ENCODE results near the gene WNT16. TPM values are rescaled to one million over a fixed set of nuclear protein-coding genes. Genes with fewer than 3 reads are reported as not detected.
"Not testable (repeated sequence)": the region's sequence is repeated elsewhere in the genome, so short reads cannot be mapped to it uniquely, and the experiment has no call there.

WNT16 gene
- total and polyA plus RNA-seq, 8 donors = 0.08 TPM; not detected in 7

DNA sequence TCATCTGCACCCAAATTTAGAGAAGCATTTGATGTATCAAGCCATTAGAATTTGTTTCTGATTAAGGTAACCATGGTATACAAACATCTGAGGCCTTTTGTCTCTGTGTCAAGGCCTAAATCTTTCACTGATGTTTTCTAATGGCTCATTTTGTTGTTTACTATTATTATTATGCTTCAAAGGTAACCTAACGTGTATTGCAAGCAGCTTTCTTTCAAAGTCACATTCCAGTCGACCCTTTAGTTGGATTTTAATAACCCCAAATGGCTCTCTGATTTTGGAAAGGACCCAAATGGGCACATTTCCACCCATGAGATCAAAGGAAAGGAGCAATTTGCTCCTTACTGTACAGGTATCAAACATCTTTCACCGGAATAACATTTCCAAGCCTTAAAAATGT is 46.7 kb upstream of the WNT16 start:
- H3K27me3 ChIP-seq = no peaks in the 10 kb centered on the region
- H3K4me1 ChIP-seq = no peaks in the 10 kb centered on the region
- H3K36me3 ChIP-seq = no peaks in the 10 kb centered on the region
- H3K4me3 ChIP-seq = no peak overlapping the region
- TF ChIP-seq, protein P1, sequence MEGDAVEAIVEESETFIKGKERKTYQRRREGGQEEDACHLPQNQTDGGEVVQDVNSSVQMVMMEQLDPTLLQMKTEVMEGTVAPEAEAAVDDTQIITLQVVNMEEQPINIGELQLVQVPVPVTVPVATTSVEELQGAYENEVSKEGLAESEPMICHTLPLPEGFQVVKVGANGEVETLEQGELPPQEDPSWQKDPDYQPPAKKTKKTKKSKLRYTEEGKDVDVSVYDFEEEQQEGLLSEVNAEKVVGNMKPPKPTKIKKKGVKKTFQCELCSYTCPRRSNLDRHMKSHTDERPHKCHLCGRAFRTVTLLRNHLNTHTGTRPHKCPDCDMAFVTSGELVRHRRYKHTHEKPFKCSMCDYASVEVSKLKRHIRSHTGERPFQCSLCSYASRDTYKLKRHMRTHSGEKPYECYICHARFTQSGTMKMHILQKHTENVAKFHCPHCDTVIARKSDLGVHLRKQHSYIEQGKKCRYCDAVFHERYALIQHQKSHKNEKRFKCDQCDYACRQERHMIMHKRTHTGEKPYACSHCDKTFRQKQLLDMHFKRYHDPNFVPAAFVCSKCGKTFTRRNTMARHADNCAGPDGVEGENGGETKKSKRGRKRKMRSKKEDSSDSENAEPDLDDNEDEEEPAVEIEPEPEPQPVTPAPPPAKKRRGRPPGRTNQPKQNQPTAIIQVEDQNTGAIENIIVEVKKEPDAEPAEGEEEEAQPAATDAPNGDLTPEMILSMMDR (IDR thresholded peaks at IDR 0.05) = no peak
- DNase-seq (no peak), ATAC-seq (no peak)
- intact Hi-C loops (cut with DNase I) = no loop called here
- H3K27ac ChIP-seq = no peak overlapping the region
- peaks cover 0 to 13% of the 10 kb centered on the region in 2 donors for H3K9me3 ChIP-seq

DNA sequence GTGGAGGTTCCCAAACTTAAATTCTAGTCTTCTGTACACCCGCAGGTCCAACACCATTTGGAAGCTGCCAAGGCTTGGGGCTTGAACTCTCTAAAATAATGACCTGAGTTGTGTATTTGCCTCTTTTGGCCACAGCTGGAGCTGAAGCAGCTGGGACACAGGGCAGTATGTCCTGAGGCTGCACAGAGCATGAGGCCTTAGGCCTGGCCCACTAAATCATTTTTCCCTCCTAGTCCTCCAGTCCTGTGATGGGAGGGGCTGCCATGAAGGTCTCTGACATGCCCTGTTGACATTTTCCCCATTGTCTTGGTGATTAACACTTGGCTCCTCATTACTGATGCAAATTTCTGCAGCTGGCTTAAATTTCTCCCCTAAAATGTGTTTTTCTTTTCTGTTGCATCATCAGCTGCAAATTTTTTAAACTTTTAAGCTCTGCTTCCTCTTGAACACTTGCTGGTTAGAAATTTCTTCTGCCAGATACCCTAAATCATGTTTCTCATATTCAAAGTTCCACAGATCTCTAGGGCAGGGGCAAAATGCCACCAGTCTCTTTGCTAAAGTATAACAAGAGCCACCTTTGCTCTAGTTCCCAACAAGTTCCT is 43.6 kb upstream of the WNT16 start:
- TF ChIP-seq, protein P1 (IDR thresholded peaks at IDR 0.05) = no peak
- DNase-seq (no peak), ATAC-seq (no peak)
- Histone ChIP-seq H3K4me1 (no peaks in the 10 kb centered on the region), H3K9me3 (peaks cover 0 to 18% of the 10 kb centered on the region in 2 donors), H3K27me3 (no peaks in the 10 kb centered on the region), H3K4me3 (no peak overlapping the region), H3K36me3 (no peaks in the 10 kb centered on the region), H3K27ac (no peak overlapping the region)
- intact Hi-C loops (cut with DNase I) = no loop called here

GRCh38 chr7:121286186-121286585 is 42.6 kb upstream of the WNT16 start:
- ATAC-seq = no peak
- H3K9me3 ChIP-seq = peaks cover 0 to 20% of the 10 kb centered on the region in 2 donors
- intact Hi-C loops (cut with DNase I) = no loop called here
- no peaks in the 10 kb centered on the region for H3K4me1 ChIP-seq
- H3K27ac ChIP-seq = no peak overlapping the region
- no peaks in the 10 kb centered on the region for H3K27me3 ChIP-seq
- H3K4me3 ChIP-seq = no peak overlapping the region
- H3K36me3 ChIP-seq = no peaks in the 10 kb centered on the region
- TF ChIP-seq, protein P1 (IDR thresholded peaks at IDR 0.05) = no peak
- no peak for DNase-seq

DNA sequence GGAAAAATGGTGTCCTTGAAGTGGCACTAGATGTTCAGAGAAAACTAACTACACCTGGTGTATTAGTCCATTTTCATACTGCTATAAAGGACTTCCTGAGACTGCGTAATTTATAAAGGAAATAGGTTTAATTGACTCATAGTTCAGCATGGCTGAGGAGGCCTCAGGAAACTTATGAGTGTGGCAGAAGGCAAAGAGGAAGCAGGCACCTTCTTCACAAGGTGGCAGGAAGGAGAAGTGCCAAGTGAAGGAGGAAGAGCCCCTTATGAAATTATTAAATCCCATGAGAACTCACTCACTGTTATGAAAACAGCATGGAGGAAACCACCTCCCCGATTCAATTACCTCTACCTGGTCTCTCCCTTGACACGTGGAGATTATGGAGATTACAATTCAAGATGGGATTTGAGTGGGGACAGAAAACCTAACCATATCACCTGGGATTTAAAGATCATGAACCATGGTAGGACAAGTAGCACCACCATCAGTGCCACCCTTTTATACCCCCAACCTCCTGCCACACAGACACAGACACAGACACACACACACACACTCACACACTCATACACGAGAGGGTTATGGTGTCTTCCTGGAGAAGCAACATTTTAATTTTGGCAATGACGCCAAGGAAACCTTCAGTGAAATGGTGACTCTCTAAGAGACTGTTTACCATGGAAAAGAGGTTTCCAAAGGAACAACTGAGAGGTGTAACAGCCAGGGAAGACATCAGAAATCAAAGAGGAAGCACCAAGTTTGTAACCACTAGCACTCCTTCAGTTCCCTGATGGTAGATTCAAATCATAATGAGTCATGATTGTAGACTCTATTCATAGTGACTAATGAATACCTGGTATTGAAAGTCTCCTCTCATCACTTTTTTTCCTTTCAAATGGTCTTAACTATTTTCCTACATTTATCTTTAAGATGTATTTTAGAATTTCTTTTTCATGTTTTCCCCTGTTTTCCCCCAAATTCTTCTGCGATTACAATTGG is 41.8 kb upstream of the WNT16 start:
- TF ChIP-seq, protein P1 (IDR thresholded peaks at IDR 0.05) = no peak

GRCh38 chr7:121288894-121289293 is 39.9 kb upstream of the WNT16 start:
- Histone ChIP-seq H3K9me3 (peaks cover 0 to 18% of the 10 kb centered on the region in 2 donors), H3K27me3 (no peaks in the 10 kb centered on the region), H3K4me3 (no peak overlapping the region), H3K4me1 (no peaks in the 10 kb centered on the region), H3K36me3 (no peaks in the 10 kb centered on the region), H3K27ac (no peak overlapping the region)
- DNase-seq (no peak), ATAC-seq (no peak)
- intact Hi-C loops (cut with DNase I) = no loop called here
- TF ChIP-seq, protein P1 (IDR thresholded peaks at IDR 0.05) = no peak

More for the DNA sequence above, 41.8 kb upstream of the WNT16 start:
- Histone ChIP-seq H3K27ac (no peak overlapping the region), H3K9me3 (peaks cover 0 to 21% of the 10 kb centered on the region in 2 donors), H3K27me3 (no peaks in the 10 kb centered on the region), H3K4me3 (no peak overlapping the region), H3K4me1 (no peaks in the 10 kb centered on the region), H3K36me3 (no peaks in the 10 kb centered on the region)
- intact Hi-C loops (cut with DNase I) = no loop called here
- DNase-seq (no peak), ATAC-seq (no peak)

DNA sequence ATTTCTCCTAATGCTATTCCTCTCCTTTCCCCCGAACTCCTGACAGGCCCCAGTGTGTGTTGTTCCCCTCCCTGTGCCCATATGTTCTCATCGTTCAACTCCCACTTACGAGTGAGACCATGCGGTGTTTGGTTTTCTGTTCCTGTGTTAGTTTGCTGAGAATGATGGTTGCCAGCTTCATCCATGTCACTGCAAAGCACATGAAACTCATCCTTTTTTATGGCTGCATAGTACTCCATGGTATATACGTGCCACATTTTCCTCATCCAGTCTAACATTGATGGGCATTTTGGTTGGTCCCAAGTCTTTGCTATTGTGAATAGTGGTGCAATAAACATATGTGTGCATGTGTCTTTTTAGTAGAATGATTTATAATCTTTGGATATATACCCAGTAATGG is 38.9 kb upstream of the WNT16 start:
- DNase-seq; H3K27me3 ChIP-seq; H3K27ac ChIP-seq; H3K4me3 ChIP-seq; H3K36me3 ChIP-seq; ATAC-seq; H3K4me1 ChIP-seq; intact Hi-C loops (cut with DNase I): not testable (repeated sequence)
- H3K9me3 ChIP-seq = peaks cover 0 to 12% of the 10 kb centered on the region in 2 donors

Measured in left lung (tissue), 10 donors.